Measurements from ENCODE around the gene ANXA9.
A peak's percentile ranks its signal among the peaks of the same experiment; 100 is the strongest.

ANXA9 gene

DNA sequence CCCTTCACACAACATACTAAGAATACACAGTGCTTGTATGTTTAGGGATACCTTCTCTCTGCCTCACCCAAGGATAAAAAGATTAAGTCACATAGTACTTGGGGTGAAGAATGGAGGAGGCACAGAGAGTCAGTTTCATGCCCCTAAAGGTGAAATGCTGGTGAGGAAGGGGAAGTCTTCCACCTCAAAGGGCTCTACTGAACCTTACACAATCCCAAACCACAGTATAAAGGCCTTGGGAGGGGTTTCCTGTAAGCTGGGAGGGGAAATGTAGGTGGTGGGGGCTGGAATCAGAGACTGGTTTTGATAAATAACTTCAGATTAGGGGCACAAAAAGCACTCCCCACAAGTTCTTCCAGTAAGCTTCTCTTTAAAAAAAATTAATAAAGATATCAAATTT lies 21.1 kb downstream of the ANXA9 start:
- DNase-seq (ENCODE audit: low read depth, low spot score): no peak

DNA sequence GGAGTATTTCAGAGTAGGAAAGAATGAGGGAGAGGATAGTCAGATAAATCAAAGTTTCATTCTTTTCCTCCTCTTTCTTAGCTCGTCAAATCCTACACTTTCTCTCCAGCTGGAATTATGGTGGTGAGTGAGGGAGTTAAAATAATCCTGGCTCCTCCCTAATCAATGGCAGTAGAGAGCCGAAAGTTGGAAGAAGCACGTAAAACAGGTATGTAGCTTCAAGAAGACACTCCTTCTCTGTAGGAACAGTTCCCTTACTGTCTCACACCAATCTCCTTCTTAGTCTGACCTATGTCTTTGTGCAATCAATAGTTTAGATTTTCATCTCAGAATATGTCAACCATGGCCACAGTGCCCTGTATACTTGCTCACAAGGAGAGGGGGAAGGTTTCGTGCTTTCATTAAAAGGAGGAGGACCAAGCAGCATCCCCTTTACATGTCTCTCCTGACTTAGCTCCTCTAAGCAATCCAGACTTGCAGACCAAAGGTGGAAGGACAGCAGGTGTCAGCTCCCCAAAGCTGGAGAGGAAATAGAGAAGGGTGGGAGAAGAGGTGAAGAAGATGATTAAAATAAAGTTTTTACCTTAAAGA lies 23.7 kb downstream of the ANXA9 start:
- DNase-seq (ENCODE audit: low read depth, low spot score): no peak

DNA sequence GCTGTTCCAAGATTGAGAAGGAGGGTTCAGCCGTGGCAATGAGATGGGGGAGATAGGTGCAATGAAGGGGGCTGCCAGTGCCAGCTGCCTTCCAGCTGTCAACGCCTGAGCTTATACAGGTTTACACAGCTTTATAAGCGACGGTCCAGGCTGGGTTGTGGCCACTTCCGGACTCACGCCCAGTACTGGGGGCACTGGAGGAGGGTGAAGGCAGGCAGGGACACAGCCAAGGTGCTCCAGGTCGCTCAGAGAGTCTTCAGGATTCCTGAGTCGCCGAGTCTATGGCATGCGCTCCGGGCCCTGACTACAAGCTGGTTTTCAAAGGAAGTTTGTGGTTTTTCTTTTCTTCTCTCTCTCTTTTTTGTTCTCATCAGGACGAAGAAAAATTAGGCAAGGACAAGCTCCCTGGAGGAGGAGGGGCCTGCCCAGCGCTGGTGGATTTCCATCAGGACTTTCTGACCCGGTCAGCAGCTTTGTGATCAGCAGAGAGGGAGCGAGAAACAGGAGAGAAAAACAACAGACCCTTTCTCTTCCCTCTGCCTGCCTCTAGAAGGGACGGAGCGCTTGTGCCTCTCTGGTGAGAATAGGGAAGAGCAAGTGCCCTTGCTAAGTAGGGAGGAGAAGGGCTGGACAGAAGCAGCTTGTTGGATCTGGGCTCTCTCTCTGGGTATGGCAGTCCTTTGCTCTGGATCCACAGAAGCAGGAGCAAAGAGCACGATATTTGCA lies 24.4 kb downstream of the ANXA9 start, which contains the start of gene MINDY1:
Gene MINDY1 (minus strand): TSS at position 576 of the 726 bp plus-strand sequence. CDS start 4,285 bp downstream, outside the sequence.
- DNase-seq (ENCODE audit: low read depth, low spot score): peak; percentile 62

DNA sequence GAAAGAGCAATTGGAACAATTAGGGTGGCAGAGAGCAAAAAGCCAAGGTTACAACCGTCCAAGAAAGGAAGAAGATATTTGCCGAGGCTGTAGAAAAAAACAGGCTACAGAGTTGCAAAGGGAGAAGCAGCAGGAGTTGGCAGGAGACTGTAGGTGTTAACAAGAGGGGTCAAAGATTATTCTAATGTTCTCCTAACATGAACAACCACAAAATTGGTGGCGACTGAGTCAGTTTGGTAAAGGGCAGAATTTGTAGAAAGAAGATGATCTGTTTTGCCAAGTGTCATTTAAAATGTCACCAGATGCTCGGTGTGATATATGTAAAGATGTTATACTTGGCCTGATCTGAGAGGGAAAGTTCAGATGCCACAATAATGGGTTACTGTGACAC lies 25.8 kb downstream of the ANXA9 start:
- no peak for DNase-seq (ENCODE audit: low read depth, low spot score)

DNA sequence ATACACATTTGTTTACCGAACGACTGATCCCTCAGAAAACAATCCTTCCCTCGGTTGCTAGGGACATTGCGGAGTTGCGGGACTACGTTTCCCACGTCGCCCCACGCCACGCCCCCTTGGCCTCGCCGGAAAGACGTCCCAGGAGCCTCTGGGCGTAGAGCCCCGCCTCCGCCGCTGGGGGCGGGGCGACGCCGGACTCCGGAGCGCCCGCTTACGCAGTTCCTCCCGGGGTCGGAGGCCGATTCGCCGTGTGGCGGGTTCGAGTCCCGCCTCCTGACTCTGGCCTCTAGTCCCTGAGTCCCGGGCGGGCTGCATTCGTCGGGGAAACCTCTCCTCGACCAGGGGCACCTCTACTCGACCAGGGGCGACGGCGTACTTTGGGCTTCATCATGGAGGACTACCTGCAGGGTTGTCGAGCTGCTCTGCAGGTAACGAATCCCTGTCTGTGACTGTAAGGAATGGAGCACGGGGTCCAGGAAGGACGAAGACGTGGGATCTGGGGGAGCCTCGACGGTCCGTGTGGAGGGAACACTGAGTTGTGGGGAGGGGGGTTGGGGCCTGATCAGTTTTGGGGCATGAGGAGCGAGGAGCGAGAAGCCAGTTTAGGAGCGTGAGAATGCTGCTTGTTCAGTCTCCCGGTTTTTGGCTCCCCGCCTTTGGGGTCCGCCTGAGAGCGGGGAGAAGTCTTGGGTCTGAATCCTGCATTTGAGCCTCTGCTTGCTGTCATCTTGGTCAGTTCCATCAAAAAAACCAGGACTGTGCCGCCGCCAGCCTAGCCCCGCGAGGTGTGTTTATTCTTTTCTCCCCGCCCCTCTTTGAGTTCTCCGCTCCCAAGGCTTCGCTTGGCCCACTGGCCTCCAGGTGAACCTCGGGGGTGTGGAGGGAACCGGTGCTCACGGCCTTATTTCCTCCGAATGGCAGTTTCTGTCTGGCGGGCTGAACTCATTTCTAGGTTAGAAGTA lies 26.4 kb downstream of the ANXA9 start, which contains the start of gene PRUNE1:
Gene PRUNE1 (plus strand): TSS at position 206 of the 962 bp plus-strand sequence. CDS start 184 bp downstream, at position 390.
- DNase-seq (ENCODE audit: low read depth, low spot score): peak; percentile 92

DNA sequence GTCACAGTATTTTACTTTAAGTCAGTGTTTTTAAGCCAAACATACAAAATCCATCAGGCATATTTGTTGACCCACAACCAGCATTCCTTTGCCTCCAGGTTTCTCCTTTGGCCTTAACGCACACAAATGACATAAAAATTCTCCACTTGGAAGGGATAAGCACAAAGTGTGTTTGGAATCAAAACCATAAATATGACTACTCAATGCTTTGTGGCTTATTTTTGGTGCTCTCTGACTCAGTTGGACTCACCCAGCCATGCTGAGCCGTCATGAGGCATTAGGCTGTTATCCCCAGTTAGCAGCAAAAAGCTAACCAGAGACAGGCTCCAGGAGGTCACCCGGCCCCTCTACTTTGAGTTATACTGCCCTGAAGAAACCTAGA lies 27.1 kb downstream of the ANXA9 start:
- no peak for DNase-seq (ENCODE audit: low read depth, low spot score)

DNA sequence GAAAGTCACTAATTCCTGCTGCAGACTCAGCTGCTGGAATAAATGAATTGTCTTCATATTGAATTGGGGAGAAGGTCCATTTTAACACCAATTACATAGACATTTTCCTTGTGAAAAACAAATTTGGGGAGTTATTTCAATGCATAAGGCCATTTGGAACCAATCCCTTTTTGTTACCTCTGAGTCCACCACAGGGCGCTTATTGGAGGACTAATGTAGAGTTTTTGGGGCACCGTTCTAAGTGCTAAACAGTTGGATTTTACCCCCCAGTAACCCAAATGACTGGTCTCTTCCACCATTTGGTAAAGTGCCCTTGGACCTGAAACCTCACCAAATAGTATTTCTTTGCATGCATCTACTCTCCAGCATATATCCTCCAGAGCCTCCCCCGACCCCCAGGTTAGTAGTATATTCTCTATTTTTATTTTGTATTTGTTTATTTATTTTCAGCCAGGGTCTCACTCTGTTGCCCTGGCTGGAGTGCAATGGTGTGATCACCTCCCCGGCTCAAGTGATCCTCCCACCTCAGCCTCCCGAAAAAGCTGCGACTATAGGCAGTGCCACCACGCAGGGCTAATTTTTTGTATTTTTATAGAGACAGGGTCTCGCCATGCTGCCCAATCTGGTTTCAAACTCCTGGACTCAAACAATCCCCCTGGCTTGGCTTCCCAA lies 27.7 kb downstream of the ANXA9 start:
- no peak for DNase-seq (ENCODE audit: low read depth, low spot score)

DNA sequence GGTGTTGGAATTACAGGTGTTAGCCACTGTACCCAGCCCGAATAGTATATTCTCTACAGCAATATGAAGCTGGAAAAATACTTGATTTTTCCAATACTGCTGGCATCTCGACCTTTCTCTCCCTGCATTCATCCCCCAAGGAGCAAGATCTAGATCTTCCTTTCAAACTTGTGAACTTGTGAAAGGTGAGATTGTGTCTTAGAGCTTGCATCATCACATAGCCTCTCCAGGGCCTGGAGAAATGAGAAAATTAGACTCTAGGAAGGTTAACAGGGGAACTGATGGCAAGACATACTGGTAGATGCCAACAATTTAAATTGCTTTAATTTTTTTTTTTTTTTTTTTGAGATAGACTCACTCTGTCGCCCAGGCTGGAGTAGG lies 28.2 kb downstream of the ANXA9 start:
- DNase-seq (ENCODE audit: low read depth, low spot score): no peak

DNA sequence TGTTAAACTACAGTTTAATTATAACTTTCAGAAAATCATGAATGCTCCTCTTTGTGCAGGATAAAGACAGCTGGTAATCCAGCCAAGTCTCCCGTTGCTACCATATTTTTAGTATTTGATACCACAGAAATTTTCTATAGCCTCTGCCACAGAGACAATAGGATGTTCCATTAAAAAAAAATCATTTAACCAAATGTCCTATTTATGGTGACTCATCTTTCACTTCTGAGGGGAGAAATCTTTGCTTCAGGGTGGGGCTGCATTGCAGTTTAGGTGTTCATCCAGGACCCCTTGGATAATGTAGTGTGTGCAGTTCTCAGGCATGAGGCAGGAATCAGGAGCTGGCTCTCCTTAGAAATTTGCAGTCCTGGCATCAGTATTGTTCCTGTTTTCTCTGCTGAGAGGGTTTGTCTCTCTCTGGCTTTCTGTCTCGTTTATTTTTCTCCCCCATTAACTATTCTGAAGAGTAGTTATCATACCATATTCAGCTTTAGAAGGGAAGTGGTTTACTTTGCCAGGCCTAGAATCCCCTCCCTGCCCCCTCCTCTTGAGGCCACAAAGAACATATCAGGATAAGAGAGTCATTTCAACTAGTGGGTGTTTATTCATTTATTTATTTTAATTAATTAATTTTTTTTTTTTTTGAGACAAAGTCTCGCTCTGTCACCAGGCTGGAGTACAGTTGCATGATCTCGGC lies 29.2 kb downstream of the ANXA9 start:
- DNase-seq (ENCODE audit: low read depth, low spot score): no peak

DNA sequence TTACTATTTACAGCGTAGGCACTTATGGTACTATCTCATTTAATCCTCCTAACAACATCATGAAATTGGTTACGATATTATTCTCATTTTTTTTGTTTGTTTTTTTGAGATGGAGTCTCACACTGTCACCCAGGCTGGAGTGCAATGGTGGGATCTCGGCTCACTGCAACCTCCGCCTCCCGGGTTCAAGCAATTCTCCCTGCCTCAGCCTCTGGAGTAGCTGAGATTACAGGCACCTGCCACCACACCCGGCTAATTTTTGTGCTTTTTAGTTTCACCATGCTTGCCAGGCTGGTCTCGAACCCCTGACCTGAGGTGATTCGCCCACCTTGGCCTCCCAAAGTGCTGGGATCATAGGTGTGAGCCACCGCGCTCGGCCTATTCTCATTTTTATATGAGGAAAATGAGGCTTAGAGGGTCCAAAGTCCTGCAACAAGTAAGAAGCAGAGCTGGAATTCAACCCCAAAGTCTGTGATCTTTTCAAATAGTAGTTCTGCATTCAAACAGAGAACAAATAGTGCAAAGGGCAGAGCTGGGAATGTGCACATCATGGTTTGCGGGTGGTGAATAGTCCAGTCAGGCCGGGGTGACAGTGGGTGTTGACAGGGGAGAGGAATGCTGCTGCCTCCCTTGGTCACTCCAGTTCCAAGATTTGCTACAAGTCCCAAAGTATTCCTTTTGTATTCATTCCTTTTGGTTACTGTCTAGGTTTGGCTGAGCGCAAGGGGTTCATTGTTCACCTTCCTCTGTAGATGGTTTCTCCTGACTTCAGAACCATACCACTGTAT lies 30.8 kb downstream of the ANXA9 start:
- DNase-seq (ENCODE audit: low read depth, low spot score): no peak

DNA sequence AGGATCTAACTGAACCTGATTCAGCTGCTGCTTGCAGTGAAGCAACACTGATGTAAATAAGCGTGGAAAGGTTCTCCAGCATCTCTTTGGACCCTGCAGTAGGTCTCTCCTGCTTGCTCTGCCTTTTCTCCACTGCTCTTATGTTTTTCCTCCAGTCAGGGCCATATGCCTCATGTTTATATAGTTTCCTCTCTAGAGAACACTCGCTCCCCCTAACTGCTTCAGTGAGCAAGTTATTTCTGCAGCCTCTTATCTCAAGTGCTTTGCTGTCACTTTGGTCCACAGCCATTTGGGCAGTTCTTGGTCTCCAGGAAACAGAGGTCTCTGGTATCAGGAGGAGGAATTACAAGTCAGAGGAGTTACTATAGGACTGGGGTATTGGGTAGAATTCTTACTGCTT lies 31.4 kb downstream of the ANXA9 start:
- DNase-seq (ENCODE audit: low read depth, low spot score): no peak

DNA sequence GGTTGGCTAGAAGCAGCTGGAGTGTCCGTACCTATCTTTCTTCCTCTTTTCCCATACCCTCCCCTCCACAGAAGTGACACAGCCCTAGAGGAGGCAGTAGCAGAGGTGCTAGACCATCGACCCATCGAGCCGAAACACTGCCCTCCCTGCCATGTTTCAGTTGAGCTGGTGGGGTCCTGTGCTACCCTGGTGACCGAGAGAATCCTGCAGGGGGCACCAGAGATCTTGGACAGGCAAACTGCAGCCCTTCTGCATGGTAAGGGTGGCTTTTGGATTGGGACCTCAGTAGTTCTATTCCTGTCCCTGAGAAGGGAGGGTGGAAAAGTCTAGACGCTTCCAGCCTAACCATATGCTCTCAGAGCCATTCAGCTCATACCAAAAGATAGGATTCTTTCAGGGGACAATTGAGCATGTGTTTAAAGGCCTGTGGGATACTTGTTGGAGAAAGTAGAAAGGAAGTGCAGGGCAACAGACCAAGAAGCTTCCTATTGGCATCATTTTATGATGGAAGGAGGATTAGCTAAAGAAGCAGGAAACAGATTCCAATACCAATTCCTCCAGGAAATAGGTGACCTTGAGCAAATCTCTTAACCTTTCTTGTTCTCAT lies 42.6 kb downstream of the ANXA9 start:
- DNase-seq (ENCODE audit: low read depth, low spot score): no peak

DNA sequence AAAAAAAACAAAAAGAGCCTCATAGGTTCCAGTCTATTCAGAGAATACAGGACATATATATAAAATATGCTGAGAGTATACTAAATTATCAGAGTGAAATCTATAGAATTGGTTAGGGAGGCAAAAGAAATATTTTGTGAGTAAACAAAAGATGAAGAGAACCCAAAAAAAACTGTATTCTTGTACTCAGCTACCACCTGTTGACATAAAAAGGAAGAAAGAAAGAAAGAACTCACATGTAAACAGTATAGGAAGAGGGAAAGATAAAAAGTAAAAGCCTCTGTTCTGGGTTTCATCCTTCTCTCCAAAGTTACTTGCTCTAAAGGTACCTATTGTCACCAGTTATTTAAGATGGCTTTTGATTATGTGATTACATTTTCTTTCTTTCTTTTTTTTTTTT lies 44.4 kb downstream of the ANXA9 start:
- no peak for DNase-seq (ENCODE audit: low read depth, low spot score)

DNA sequence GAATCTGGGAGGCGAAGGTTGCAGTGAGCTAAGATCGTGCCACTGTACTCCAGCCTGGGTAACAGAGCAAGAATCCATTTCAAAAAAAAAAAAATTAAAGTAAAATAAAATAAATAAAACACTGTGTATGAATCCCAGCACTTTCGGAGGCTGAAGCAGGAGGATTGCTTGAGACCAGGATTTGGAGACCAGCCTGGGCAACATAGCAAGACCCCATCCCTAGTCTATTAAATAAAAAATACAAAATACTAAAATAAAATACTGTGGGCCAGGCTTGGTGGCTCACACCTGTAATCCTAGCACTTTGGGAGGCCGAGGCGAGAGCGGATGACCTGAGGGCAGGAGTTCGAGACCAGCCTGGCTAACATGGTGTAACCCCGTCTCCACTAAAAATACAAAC lies 50.1 kb downstream of the ANXA9 start:
- no peak for DNase-seq (ENCODE audit: low read depth, low spot score)

DNA sequence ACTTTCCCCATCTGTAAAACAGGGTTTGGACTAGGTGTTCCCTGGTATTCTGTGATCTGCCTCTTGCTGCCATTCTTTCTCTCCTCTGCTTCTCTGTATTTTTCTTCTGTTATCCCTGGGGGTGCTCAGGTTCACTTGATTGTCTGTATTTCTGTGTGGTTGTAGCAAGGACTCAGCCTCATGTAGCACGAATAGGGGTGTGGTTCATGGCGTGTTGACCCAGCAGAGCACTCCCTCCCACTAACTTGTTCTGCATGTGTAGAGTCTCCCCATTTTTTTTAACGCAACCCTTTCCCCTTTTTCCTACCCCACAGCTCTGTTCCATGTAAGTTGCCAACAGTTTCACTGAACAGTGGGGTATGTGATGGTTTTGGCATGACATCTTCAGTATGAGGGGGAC lies 53.1 kb downstream of the ANXA9 start:
- DNase-seq (ENCODE audit: low read depth, low spot score): no peak

DNA sequence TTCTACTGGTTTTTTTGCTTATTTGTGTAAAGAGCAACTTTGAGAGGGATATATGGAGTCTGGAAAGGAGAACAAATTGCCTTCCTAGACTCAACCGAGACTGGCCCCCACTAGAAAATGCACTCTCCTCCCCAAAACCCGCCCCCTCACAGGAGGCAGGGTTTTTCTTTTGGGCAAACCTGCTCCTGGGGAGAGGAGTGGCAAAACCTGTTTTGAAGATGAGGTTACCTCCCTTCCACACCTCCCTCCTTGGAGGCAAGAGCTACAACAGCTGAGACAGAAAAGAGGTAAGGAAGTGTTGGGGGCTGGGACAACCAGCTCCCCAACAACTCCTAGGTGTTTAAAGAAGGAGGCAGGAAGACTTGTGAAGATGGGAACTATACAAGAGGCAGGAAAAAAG lies 54.3 kb downstream of the ANXA9 start, which contains the start of gene BNIPL:
Gene BNIPL (plus strand): TSS at position 231 of the 400 bp plus-strand sequence. CDS start 140 bp downstream, at position 371.
- DNase-seq (ENCODE audit: low read depth, low spot score): no peak

DNA sequence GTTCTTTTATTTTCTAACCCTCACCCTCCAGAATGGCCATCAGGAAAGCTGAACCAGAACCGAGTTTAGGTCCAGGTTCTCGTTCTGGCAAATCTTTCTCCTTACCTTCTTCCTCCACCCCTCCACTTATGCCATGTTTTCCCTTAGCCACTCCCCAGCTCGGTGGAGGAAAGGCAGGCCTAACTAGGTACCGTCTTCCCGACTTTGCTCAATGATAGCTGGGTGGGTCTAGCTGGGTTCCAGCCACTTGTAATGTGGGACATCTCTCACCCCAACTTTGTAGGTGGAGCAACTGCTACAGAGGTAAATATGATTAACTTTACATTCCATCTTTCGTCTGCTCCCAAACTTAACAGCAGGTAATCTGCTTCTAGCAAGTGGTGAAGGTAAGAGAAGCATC lies 54.9 kb downstream of the ANXA9 start:
- no peak for DNase-seq (ENCODE audit: low read depth, low spot score)

DNA sequence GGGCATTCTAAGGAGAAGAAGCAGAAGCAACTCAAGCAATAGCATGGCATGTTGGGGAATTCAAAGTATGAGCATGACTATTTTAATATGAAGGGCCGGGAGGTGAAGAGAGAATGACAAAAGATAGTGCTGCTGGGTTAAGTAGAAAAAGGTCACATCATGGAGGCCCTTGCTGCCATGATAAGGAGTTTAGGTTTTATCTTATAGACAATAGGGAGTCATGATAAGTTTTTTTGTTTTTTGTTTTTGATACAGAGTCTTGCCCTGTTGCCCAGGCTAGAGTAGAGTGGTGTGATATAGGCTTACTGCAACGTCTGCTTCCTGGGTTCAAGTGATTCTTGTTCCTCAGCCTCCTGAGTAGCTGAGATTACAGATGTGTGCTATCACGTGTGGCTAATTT lies 57.4 kb downstream of the ANXA9 start:
- DNase-seq (ENCODE audit: low read depth, low spot score): no peak

DNA sequence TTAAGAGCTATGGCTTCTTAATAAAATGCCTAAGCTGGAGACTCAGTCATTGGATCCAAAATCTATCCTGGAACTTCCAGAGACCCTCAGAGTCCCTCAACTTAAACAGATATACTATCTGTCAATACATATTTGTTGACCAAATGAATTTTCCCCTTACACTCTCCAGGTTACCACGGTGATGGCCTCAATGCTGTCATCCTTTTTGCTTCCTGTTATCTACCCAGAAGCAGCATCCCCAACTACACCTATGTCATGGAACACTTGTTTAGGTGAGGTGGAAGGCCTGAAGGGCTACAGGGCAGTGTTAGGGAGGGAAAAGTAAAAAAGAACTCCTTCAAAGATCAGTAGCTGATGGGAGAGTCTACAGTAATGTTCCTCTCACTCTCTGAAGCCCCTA lies 61.1 kb downstream of the ANXA9 start:
- DNase-seq (ENCODE audit: low read depth, low spot score): no peak
